K562 (cell line): ENCODE data around the gene HMCN2. TPM values are rescaled to one million over a fixed set of nuclear protein-coding genes. Genes with fewer than 3 reads are reported as not detected.

ENCODE experiments used
- ATAC-seq: fragments of 200-7000 bp; cut with Tn5 transposase; 3 replicates; pipeline ENCODE4 v1.9.1; 2020; ENCODE audit warnings: moderate library complexity
- BruUV-seq: library from RNA; stranded (reverse); fragments of 400-500 nt; replicated peaks from 2 replicates; lab custom pipeline; 2021; lab: Mats Ljungman, UMichigan
- CTCF ChIA-PET: fragments of 300-600 bp; formaldehyde crosslinking; extraction: SDS; loops from one replicate; lab custom pipeline; 2021; ENCODE audit warnings: low intra/inter-chr PET ratio; lab: Yijun Ruan, JAX
- POLR2A ChIA-PET: fragments of 300-600, 350-650 bp; sonication (Branson Sonifier 250); formaldehyde crosslinking; extraction: SDS; loops from one replicate; lab custom pipeline; 2021; ENCODE audit warnings: antibody characterized with exemption, inconsistent platforms; lab: Yijun Ruan, JAX
- DNase-seq, 4 experiments: peaks; one replicate each; pipeline versions ENCODE4 v3.0.0 to v3.0.0-alpha.2; 2011 to 2018; ENCODE audit warnings: low spot score in 3 of 4, mixed read lengths in 3 of 4; ENCODE audit errors: extremely low read depth in 1 of 4
- FAIRE-seq: peaks from 2 replicates; lab custom pipeline; 2011; peaks lifted over from hg19 to GRCh38; lab: Jason Lieb, UNC
- H2AFZ ChIP-seq: 2 replicates; pipeline ENCODE4 v1.6.0; 2011; ENCODE audit warnings: low read depth, low read length, control low read depth, inconsistent platforms
- H3K27ac ChIP-seq: fragments of 200-600 bp; 3 replicates; pipeline ENCODE4 v1.8.0; 2011; ENCODE audit warnings: low read depth, mild to moderate bottlenecking, control low read depth, inconsistent platforms, low read length, moderate library complexity, mixed read lengths; ENCODE audit errors: extremely low read depth
- H3K27me3 ChIP-seq, 2 experiments: fragments of 300-600 bp in 1 of 2; 2 replicates in 1 of 2; 3 replicates in 1 of 2; pipeline versions ENCODE4 v1.6.0 to v1.8.0; 2011; ENCODE audit warnings: inconsistent platforms in 2 of 2, low read length in 2 of 2, mild to moderate bottlenecking in 1 of 2, mixed read lengths in 1 of 2, moderate library complexity in 1 of 2; ENCODE audit not compliant: control insufficient read depth in 2 of 2, insufficient read depth in 2 of 2
- H3K36me3 ChIP-seq: fragments of 300-600 bp; 3 replicates; pipeline ENCODE4 v1.8.0; 2011; ENCODE audit warnings: mild to moderate bottlenecking, low read length, inconsistent platforms; ENCODE audit not compliant: control insufficient read depth, insufficient read depth
- H3K4me1 ChIP-seq, 2 experiments: fragments of 200-600 bp in 1 of 2; replicated peaks in 1 of 2; 2 replicates in 1 of 2; 3 replicates in 1 of 2; pipeline versions ENCODE4 v1.5.1 to v1.8.0; 2011; ENCODE audit warnings: inconsistent platforms in 2 of 2, low read length in 2 of 2, mild to moderate bottlenecking in 1 of 2, mixed read lengths in 1 of 2, moderate library complexity in 1 of 2; ENCODE audit not compliant: control insufficient read depth in 2 of 2, insufficient read depth in 2 of 2
- H3K4me2 ChIP-seq: 2 replicates; pipeline ENCODE4 v1.6.1; 2011; ENCODE audit warnings: low read length, control low read depth, inconsistent platforms, mixed read lengths; ENCODE audit not compliant: insufficient read depth
- H3K4me3 ChIP-seq: fragments of 200-600 bp; sonication (generic), shearing (Covaris generic); 2 replicates; pipeline ENCODE4 v1.5.1; 2016; ENCODE audit warnings: control low read depth, inconsistent platforms
- H3K79me2 ChIP-seq: fragments of 200-600 bp; 3 replicates; pipeline ENCODE4 v1.8.0; 2011; ENCODE audit warnings: low read length, inconsistent platforms; ENCODE audit not compliant: control insufficient read depth, insufficient read depth
- H3K9ac ChIP-seq, 2 experiments: 2 replicates each; pipeline versions ENCODE4 v1.6.0 to v1.6.1; 2011; ENCODE audit warnings: low read depth in 2 of 2, low read length in 2 of 2, control low read depth in 1 of 2, inconsistent platforms in 1 of 2, mild to moderate bottlenecking in 1 of 2, mixed read lengths in 1 of 2; ENCODE audit not compliant: insufficient read depth in 1 of 2
- H3K9me1 ChIP-seq: one replicate; pipeline ENCODE4 v1.6.0; 2011; ENCODE audit warnings: inconsistent platforms, mild to moderate bottlenecking, low read length, moderate library complexity; ENCODE audit not compliant: control insufficient read depth, insufficient read depth
- H3K9me3 ChIP-seq: replicated peaks from 2 replicates; pipeline ENCODE4 v1.5.1; 2011; ENCODE audit warnings: low read depth, low read length, inconsistent platforms; ENCODE audit not compliant: control insufficient read depth, insufficient read depth
- H4K20me1 ChIP-seq: replicated peaks from 2 replicates; pipeline ENCODE4 v1.6.1; 2011; ENCODE audit warnings: low read length, inconsistent platforms, mixed read lengths; ENCODE audit not compliant: control insufficient read depth, insufficient read depth
- ELK1 ChIP-seq: sonication (generic); formaldehyde crosslinking; IDR thresholded peaks from 2 replicates; pipeline ENCODE4 v1.8.1; 2022; ENCODE audit warnings: missing genetic modification reagents
- GTF2A2 ChIP-seq: IDR thresholded peaks from 2 replicates; pipeline ENCODE4 v1.6.1; 2016; ENCODE audit warnings: mild to moderate bottlenecking, missing genetic modification characterization, missing compliant biosample characterization
- KLF6 ChIP-seq: fragments of 250-450 bp; sonication (Bioruptor Pico); IDR thresholded peaks from 2 replicates; pipeline ENCODE4 v1.4.0; 2020; ENCODE audit warnings: mild to moderate bottlenecking, moderate library complexity, borderline replicate concordance
- MCM3 ChIP-seq: fragments of 450-650 bp; IDR thresholded peaks from 2 replicates; pipeline ENCODE4 v1.6.1; 2016
- NEUROD1 ChIP-seq: fragments of 150-350 bp; IDR thresholded peaks from 2 replicates; pipeline ENCODE4 v1.6.1; 2014; ENCODE audit warnings: borderline replicate concordance, low read length, low read depth; ENCODE audit not compliant: partially characterized antibody
- TOE1 ChIP-seq, 2 experiments: fragments of 450-650 bp in 1 of 2; sonication (generic) in 1 of 2; formaldehyde crosslinking in 1 of 2; IDR thresholded peaks; 2 replicates each; pipeline versions ENCODE4 v1.7.1 to v1.8.0; 2016 to 2022; ENCODE audit warnings: borderline replicate concordance in 2 of 2, mild to moderate bottlenecking in 2 of 2, antibody characterized with exemption in 1 of 2, inconsistent platforms in 1 of 2, low read depth in 1 of 2, missing genetic modification reagents in 1 of 2, moderate library complexity in 1 of 2
- ZNF408 ChIP-seq: fragments of 250-450 bp; sonication (Bioruptor Pico); IDR thresholded peaks from 2 replicates; pipeline ENCODE4 v1.4.0; 2020; ENCODE audit warnings: low read depth, mild to moderate bottlenecking, moderate library complexity
- ZNF583 ChIP-seq: fragments of 250-450 bp; sonication (Bioruptor Pico); IDR thresholded peaks from 2 replicates; pipeline ENCODE4 v1.4.0; 2020
- ZZZ3 ChIP-seq: fragments of 450-650 bp; IDR thresholded peaks from 2 replicates; pipeline ENCODE4 v1.6.1; 2016; ENCODE audit warnings: antibody characterized with exemption, mild to moderate bottlenecking, moderate library complexity
- WGBS: fragments of 100-300 bp; shearing (Covaris generic); methylation state at CpG from one replicate; pipeline ENCODE4 v1.1.6; 2016; ENCODE audit warnings: low coverage, mixed read lengths; ENCODE audit not compliant: insufficient coverage; ENCODE audit errors: missing lambda C conversion rate; 5-methylcytosine and 5-hydroxymethylcytosine counted together
- in situ Hi-C: fragments of 300-500 bp; cut with MboI; formaldehyde crosslinking; loops from 4 replicates; pipeline ENCODE4 v1.15.0; 2018; ENCODE audit warnings: inconsistent platforms, mixed read lengths
- intact Hi-C: fragments of 100-400 bp; cut with micrococcal nuclease; formaldehyde crosslinking; loops from 2 replicates; pipeline ENCODE4 v1.14.2; 2022
- polyA plus RNA-seq, 8 experiments: library from polyadenylated mRNA; depleted of rRNA in 4 of 8; stranded (reverse) in 5 of 8; unstranded in 3 of 8; fragments of >200 nt; fragmentation: Nextera tagmentation in 2 of 8; fragmentation: Illumina TruSeq in 1 of 8; extraction: Ambion mirVana in 2 of 8; extraction: Trizol in 1 of 8; gene quantifications; 2 replicates each; pipeline versions ENCODE4 v1.2.1 to v1.2.3, GENCODE V29; 2011 to 2014; ENCODE audit warnings: inconsistent platforms in 1 of 8, missing spikeins in 1 of 8
- total RNA-seq, 7 experiments: library from RNA; depleted of rRNA in 6 of 7; stranded (reverse); fragments of >200 nt in 6 of 7; fragmentation: Illumina TruSeq in 2 of 7; extraction: Trizol in 2 of 7; gene quantifications; 2 replicates each; pipeline versions ENCODE4 v1.2.1 to v1.2.3, GENCODE V29; 2011 to 2021; ENCODE audit warnings: low replicate concordance in 1 of 7

The HMCN2 gene
- total and polyA plus RNA-seq, 9 of the 15 experiments (the other 6 are each of a cell fraction or from before 2014, with no cell fraction given): 0.01 TPM; not detected in 8

- intact Hi-C loops: no loop called here
- in situ Hi-C loops: no loop called here
- DNase-seq (no peak), ATAC-seq (no peak), FAIRE-seq (no peak)
- Histone ChIP-seq H3K9me1 (no peaks in the 10 kb centered on the region), H3K4me1 (peaks cover 0 to 33% of the 10 kb centered on the region in 2 experiments; a peak in 3 of 5 replicates), H3K27ac (no peak overlapping the region), H3K79me2 (no peaks in the 10 kb centered on the region), H2AFZ (no peak overlapping the region), H3K9ac (no peak overlapping the region; a peak in 1 of 4 replicates), H4K20me1 (0 out of 2 replicates have a peak, but pooled peaks cover 9% of the 10 kb centered on the region), H3K4me2 (no peak overlapping the region), H3K36me3 (no peaks in the 10 kb centered on the region), H3K9me3 (no peaks in the 10 kb centered on the region), H3K27me3 (peaks cover 3 to 27% of the 10 kb centered on the region in 2 experiments; a peak in 2 of 5 replicates), H3K4me3 (no peak overlapping the region)
- ChIA-PET POLR2A (interaction anchor here (0.7 to 1.5 kb wide), 2 partner anchors 53 kb away, joined by 4 read pairs; no protein-coding TSS in a partner anchor), CTCF (interaction anchor here (0.5 kb wide), 1 partner anchor 142 kb away, joined by 3 read pairs; no protein-coding TSS in a partner anchor)
- BruUV-seq: no TSS peak
- WGBS: 50% methylated on average over 23 of the region's 35 CpGs
- TF ChIP-seq MCM3: no peak
- TF ChIP-seq GTF2A2 (tag): no peak
- no peak for TF ChIP-seq ELK1 (CRISPR knock-in tag)
- no peak for TF ChIP-seq ZZZ3
- no peak for TF ChIP-seq ZNF583 (CRISPR knock-in tag)
- no peak for TF ChIP-seq TOE1 (IDR thresholded peaks at IDR 0.05; ENCODE audit: borderline replicate concordance)
- TF ChIP-seq TOE1 (CRISPR knock-in tag; IDR thresholded peaks at IDR 0.05; ENCODE audit: borderline replicate concordance, low read depth): no peak
- TF ChIP-seq ZNF408 (CRISPR knock-in tag): no peak
- no peak for TF ChIP-seq NEUROD1
- TF ChIP-seq KLF6: no peak
Measured at GRCh38 chr9:130478736-130479575, 213.4 kb downstream of the HMCN2 start.
